ENCODE results near the gene FAXDC2. TPM values are rescaled to one million over a fixed set of nuclear protein-coding genes. Genes with fewer than 3 reads are reported as not detected.
A peak's percentile ranks its signal among the peaks of the same experiment; 100 is the strongest.

The FAXDC2 gene
- total RNA-seq, 2 donors from 2014 or later: 8.0 to 10.9 TPM

DNA sequence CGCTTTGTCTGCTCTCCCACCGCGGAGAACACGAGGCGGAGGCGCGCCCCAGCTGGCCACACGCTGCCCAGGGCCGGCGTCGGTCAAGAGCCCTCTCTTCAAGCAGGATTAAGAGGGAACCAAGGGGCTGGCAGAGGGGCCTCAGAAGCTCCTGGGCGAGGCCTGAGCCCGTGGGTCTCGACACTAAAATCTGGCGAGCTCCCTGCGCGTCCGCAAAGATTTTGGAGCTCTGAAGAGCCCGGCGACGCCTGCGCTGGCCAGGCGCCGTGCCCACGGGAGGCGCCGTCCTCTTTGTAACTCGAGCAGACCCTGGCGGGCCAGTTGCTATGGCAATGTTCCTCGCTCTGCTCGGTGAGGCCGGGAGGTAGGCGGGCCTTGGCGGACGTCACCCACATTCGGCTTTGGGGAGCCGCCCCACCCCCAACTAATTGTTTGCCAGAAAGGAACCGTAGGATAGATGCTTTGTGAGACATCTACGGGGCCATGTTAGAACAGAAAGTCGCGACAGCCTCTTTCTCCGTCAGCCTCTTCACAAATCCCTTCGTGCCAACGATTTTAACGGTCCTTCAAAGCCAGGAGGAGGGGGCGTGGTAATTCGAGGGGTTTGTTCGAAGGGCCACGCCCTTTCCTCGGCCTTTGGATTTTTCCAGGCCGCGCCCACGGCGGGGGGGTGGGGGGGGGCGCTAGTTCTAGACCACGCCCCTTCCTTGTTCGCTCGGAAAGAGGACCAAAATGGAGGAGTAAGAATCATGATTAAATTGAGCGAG lies 7.3 kb upstream of the FAXDC2 start:
- Histone ChIP-seq H3K27ac (peak overlapping the region; percentile 95 to 100 (median 99)), H3K4me1 (peaks cover 40% of the 10 kb centered on the region), H3K4me3 (peak overlapping the region; percentile 10 to 91), H3K27me3 (no peaks in the 10 kb centered on the region), H3K9me3 (no peaks in the 10 kb centered on the region), H3K36me3 (replicated peaks in 1 of 2; ENCODE audit: insufficient read depth in 1 of 2, low read depth in 2 of 2) (no peaks in the 10 kb centered on the region)
- intact Hi-C loops (cut with DNase I): no loop called here
- DNase-seq: peak; percentile 93 to 98 (median 96)
- 0% methylated on average over 14 to 59 of the region's 59 CpGs for WGBS, 2 donors
- ATAC-seq: peak; percentile 85
- TF ChIP-seq, protein P1, sequence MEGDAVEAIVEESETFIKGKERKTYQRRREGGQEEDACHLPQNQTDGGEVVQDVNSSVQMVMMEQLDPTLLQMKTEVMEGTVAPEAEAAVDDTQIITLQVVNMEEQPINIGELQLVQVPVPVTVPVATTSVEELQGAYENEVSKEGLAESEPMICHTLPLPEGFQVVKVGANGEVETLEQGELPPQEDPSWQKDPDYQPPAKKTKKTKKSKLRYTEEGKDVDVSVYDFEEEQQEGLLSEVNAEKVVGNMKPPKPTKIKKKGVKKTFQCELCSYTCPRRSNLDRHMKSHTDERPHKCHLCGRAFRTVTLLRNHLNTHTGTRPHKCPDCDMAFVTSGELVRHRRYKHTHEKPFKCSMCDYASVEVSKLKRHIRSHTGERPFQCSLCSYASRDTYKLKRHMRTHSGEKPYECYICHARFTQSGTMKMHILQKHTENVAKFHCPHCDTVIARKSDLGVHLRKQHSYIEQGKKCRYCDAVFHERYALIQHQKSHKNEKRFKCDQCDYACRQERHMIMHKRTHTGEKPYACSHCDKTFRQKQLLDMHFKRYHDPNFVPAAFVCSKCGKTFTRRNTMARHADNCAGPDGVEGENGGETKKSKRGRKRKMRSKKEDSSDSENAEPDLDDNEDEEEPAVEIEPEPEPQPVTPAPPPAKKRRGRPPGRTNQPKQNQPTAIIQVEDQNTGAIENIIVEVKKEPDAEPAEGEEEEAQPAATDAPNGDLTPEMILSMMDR (IDR thresholded peaks at IDR 0.05): peak in 4 of 7 experiments; percentile 7 to 20 (median 14)
- TF ChIP-seq POLR2A (IDR thresholded peaks at IDR 0.05): peak; percentile 74 to 82 (median 79)

DNA sequence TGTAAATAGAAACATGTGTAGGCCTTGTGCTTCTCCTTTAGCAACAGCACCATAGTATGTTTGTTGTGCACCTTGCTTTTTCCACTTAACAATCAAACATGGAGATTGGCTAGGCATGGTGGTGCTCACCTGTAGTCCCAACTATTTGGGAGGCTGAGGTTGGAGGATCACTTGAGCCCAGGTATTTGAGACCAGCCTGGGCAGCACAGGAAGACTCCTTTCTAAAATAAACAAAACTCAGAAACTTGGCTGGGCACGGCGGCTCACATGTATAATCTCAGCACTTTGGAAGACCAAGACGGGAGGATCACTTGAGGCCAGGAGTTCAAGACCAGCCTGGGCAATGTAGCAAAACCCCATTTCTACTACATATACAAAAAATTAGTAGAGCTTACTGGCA lies 948 bp upstream of the FAXDC2 start:
- H3K36me3 ChIP-seq (replicated peaks in 1 of 2; ENCODE audit: insufficient read depth in 1 of 2, low read depth in 2 of 2): no peaks in the 10 kb centered on the region
- no peak for DNase-seq
- WGBS, 2 donors: 84 to 94% methylated on average over 3 of the region's 3 CpGs

DNA sequence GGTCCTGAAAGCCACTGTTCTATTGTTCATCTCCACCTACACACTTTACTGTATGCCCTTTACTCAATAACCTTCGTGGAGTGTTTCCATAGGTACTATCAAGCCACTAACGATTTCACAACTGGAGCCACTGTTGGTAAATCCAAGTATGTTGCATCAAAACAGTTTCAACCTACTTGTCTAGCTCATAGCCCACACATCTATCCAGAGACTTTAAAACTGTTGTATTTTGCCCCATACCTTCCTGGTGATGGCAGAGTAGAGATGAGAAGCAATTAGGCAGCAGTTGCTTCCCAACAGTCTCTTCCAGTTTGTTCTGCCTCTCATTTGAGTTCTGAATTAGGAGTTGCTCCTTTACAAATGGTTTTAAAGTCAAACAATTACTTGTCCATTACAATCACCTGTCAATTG lies 607 bp downstream of the FAXDC2 start:
- Histone ChIP-seq H3K9me3 (no peaks in the 10 kb centered on the region), H3K4me3 (no peak overlapping the region), H3K4me1 (no peaks in the 10 kb centered on the region), H3K36me3 (replicated peaks in 1 of 2; ENCODE audit: insufficient read depth in 1 of 2, low read depth in 2 of 2) (no peaks in the 10 kb centered on the region), H3K27ac (peak overlapping the region; percentile 61 to 71 (median 64)), H3K27me3 (no peaks in the 10 kb centered on the region)
- ATAC-seq: no peak
- WGBS, 2 donors: 14 to 18% methylated on average over 2 of the region's 2 CpGs
- intact Hi-C loops (cut with DNase I): no loop called here
- TF ChIP-seq POLR2A (IDR thresholded peaks at IDR 0.05): no peak
- TF ChIP-seq, protein P1 (IDR thresholded peaks at IDR 0.05): no peak
- DNase-seq: no peak

More for the DNA sequence above, 948 bp upstream of the FAXDC2 start:
- Histone ChIP-seq H3K9me3 (no peaks in the 10 kb centered on the region), H3K27ac (peak overlapping the region in 3 of 4 donors; percentile 1 to 71 (median 61)), H3K27me3 (no peaks in the 10 kb centered on the region), H3K4me1 (no peaks in the 10 kb centered on the region), H3K4me3 (no peak overlapping the region)
- no peak for ATAC-seq
- intact Hi-C loops (cut with DNase I): no loop called here
- no peak for TF ChIP-seq POLR2A (IDR thresholded peaks at IDR 0.05)
- TF ChIP-seq, protein P1 (IDR thresholded peaks at IDR 0.05): no peak

DNA sequence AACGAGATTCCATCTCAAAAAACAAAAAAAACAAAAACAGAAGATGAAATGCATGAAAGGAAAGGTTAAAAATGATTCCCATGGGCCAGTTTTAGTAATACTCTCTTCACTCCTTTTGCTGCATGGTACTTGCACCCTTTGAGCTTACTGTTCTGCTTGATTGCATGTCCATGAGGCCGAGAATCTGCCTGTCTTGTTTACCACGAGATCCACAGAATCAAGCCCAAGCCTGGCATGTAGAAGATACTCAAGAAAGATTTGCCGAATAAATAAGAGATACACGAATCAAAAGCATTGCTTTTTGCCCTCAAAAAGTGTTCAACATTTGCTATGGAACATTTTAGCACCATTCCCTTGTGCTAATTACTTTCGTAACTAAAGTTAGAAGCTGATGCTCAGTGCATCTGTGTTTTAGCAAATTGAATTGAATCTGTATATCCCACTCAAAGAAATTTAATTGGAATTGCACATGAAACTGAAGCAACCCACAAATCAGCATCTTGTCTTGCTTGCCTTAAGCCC lies 1.1 kb downstream of the FAXDC2 start:
- 67 to 68% methylated on average over 6 of the region's 6 CpGs for WGBS, 2 donors
- TF ChIP-seq, protein P1 (IDR thresholded peaks at IDR 0.05): no peak
- no peak for TF ChIP-seq POLR2A (IDR thresholded peaks at IDR 0.05)
- no peaks in the 10 kb centered on the region for H3K4me1 ChIP-seq

More for the DNA sequence above, 1.1 kb downstream of the FAXDC2 start:
- Histone ChIP-seq H3K4me3 (no peak overlapping the region), H3K36me3 (replicated peaks in 1 of 2; ENCODE audit: insufficient read depth in 1 of 2, low read depth in 2 of 2) (no peaks in the 10 kb centered on the region), H3K27me3 (no peaks in the 10 kb centered on the region), H3K9me3 (no peaks in the 10 kb centered on the region), H3K27ac (peak overlapping the region in 1 of 4 donors; percentile 61)
- DNase-seq (no peak), ATAC-seq (no peak)
- intact Hi-C loops (cut with DNase I): no loop called here

All from body of pancreas (tissue), 4 donors.